Measurements from ENCODE around the gene LY6G6C.

The LY6G6C gene, protein sequence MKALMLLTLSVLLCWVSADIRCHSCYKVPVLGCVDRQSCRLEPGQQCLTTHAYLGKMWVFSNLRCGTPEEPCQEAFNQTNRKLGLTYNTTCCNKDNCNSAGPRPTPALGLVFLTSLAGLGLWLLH

DNA sequence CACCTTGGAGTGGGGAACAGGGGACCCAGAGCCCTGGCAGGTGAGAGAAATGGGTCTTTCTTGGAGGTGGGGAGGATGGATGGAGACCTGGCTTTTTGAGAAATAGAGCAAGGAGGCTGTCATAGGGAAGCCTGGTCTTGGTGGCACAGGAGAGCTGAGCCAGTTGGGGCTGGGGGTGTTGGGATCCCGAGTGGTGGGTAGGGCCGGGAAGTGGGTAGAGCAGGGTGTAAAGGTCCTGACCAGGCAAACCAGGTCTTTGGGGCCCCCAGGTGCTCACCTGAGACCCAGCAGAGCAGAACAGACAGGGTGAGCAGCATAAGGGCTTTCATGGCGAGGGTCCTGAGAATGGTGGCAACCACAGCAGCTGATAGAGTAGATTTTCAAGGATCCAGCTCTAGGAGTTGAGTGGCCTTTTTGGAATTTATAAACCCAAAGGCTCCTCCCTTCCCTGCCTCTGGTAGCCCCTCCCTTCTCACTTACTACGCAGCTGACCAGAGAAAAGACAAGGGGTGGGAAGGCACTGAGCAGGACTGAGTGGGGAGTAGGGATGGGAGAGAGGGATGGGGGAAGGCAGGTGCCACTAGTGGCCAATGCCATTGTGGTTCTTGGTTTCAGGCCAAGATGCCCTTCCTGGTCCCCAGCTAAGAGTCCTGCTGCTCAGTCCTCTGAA, at the start of gene LY6G6C:
Gene LY6G6C (minus strand): TSS at position 396 of the 670 bp plus-strand sequence. CDS start 67 bp downstream, at position 329.
- DNase-seq, result no peak

DNA sequence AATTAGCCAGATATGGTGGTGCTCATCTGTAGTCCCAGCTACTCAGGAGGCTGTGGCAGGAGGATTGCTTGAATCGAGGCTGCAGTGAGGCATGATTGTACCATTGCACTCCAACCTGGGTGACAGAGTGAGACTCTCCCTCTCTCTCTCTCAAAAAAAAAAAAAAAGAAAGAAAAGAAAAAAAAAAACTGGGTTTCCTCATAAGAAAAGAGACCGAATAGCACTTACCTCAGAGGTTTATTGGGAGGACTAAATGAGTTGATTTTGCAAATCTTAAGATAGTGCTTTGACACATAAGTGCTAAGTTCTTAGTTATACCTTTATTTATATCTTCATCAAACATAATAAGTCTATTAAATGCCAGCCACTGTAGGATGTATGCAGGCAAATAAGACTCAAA, 49.3 kb upstream of the LY6G6C start:
- DNase-seq, result no peak

DNA sequence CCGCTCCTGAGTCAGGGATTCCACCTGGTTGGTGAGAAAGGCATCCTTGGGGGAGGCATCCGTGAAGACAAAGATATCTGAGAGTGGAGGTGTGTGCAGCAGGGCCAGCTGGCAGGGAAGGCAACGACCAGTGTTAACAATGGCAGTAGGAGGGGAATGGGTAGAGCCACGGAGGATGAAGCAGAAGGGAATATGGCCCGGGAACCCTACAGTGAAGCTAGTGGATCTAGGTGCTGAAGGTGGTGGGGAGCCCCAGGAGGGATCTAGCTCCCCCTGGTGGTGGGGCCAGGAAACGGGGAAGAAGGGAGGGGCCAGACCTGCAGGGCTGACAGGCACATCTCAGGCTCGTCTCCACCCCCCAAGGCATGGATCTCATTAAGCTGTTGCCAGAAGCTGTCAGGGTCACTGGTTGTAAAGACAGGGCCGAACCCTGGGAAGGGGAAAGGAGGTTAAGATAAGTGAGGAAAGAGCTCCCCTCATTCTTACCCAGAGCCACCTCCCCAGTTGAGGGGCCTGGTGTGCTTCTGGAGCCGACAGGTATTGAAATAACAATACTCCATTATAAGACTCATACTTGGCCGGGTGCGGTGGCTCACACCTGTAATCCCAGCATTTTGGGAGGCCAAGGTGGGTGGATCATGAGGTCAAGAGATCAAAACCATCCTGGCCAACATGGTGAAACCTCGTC, 48.3 kb upstream of the LY6G6C start:
- peak; percentile 37 for DNase-seq

DNA sequence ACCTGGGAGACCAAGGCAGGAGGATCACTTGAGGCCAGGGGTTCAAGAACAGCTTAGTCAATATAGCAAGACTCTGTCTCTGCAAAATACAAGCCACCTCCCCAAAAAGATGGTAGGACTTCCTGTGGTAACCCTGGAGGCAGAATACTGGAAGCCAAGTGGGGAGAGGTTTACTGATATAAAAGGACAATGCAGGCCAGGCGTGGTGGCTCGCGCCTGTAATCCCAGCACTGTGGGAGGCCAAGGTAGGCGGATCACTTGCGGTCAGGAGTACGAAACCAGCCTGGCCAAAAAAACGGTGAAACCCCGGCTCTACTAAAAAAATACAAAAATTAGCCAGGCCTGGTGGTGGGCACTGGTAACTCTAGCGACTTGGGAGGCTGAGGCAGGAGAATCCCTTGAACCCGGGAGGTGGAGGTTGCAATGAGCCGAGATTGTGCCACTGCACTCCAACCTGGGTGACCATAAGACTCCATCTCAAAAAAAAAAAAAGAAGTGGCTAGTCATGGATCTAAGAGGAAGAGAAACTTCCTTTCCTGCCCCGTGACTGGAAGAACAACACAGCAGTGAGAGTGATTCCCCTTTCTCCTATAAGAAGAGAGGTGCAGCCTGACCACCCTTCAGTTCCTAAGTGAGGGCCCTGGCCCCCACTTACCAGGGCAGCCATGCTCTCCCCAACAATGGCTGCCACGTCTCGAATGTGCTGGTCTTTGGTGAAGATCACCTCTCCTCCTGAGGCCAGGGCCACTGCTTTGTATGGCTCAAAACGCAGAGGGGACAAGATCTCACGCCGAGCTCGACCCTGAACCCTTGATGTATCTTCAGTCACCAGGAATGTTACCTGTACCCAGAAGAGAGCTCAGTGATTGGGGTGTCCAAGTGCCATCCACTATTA, 47.1 kb upstream of the LY6G6C start:
- DNase-seq, result no peak

DNA sequence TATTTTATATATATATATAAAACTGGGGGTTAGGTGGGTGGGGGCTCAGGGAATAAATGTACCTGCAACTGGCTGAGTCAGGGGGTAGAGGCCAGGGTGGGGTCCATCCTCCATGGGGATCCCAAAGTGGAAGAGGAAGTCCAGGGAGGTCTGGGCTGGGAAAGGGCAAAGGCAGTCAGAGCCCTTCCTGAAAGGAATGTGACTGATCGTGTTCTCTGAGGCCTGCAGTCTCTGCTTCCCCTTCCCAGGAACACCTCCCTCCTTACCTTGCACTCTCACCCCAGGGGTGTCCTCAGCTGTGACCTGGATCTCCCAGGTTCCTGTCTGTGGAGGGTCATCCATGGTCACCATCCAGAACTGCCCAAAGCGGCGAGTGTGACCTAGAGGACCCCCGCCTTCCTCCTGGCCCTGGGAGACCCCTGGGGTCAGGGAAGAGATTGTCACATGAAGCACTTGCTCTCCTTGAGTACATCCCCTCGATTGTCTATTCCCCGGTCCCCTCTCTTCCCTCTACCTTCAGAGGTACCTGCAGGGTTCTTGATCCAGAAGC, 45.6 kb upstream of the LY6G6C start:
- DNase-seq, result no peak

DNA sequence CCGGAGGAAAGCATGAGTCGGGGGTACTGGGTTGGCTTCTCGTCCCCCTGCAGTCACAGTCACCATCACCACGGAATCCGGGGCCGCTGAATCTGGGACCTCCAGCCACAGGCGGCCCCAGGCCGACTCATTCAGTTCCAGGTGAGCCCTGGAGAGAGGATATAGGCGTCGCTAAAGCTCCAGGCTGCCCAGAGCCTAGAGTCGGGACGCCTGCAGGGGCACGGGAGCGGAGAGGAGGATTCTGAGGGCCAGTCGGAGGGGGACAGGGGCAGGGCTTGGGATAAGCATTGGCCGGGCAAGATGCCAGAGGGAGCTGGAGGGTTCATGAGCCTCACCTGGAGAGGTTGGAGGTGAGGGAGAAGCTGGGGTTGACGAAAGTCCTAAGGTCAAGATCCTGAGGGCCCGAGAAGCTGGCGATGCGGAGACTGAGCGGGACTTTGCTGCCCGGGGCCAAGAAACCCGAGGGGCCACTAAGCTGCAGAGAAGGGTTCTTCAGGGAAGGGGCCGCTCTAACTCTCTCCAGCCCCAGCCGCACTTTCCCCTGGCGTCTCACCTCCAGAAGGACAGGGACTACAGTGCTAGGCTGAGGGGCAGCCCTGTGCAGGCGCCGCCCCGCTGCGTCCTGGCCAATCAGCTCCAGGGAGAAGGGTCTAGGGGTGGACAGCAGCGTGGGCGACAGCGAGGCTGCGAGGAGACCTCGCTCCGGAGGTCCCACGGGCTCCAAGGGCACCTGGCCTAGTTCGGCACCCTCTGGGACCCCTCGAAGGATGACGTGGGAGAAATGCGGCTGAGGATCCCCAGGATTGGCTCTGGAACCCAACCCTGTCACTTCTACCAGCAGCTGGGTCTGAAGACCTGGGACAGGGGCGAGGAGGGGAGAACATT, 44.6 kb upstream of the LY6G6C start:
- DNase-seq, result peak; percentile 65

DNA sequence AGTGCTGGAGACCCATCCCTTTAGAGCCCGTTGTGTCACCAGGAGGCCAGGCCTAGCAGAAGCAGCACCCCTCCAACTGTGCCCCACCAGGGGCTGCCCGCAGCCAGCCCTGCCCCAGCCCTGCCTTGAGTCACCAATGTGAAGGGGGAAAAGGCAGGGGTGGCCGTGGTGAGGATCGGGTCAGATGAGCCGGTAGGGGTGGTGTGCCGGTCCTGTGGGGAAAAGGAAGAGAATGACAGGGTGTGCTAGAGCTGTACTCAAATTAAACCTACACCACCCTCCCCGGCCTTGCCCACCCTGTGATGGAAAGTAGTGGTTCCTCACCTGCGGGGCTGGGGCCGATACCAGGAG, 44.0 kb upstream of the LY6G6C start:
- no peak for DNase-seq

DNA sequence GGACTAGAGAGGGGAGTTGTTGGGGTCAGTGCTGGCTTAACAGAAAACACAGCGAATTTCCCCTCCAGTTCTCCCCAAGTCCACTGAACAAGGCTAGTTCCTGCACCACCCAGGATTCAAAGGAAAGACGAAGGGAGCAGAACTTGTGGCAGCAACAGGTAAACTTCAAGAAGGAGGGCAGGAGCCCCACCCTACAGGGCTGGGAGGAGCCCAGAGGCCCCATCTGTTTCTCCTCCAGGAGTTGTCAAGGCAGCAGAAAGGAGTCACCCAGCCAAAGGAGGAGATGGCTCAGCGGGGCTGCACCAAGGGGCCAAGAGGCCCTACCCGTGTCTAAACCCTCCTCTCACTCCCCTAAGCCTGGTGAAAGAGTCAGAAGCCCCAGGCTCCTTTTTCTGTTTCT, 42.7 kb upstream of the LY6G6C start:
- peak; percentile 16 for DNase-seq

DNA sequence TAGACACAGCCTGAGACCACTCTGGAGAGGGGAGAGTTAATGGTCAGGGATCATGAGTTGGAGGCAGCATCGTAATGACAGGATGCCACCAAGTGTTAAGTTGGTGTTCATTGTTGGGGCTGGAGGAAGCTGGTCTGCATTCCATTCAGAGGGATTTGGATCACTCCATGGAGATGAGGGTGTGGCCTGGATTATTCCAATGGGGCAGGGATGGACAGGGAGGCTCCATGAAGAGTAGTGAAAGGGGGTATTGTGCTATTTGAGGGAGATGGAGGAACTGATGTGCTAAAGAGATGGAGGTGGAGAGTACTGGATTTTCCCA, 42.0 kb upstream of the LY6G6C start:
- DNase-seq, result peak; percentile 93

DNA sequence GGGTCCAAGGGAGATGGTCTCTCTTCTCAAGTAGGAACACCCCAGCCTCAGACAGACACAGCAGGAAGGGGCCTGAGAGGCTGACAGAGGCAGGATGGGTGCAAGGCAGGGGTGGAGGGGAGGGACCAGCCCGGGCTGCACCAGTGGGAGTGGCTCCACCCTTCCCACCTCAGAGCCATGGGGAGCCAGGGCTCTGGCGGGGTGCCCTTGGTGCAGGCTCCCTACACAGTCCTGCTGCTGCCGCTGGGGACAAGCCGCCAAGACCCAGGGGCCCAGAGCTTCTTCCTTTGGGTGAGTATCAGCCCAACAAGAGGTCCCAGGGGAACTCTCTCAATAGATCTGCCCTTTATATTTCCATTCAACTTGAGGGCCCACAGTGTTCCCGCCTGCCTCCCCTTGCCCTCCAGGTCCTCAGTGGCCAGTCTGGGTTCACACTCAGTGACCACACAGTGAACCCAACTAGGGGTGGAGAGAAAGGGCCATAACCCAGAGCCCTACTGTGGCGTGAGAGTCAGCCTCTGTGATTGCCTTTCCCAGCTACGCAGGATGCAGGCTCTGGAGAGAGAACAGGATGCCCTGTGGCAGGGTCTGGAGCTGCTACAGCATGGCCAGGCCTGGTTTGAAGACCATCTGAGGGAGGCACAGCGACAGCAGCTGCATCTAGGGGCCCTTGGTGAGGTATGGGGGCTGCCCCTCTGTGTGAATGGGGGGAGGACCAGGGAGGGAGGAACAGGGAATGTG, 41.5 kb upstream of the LY6G6C start:
- DNase-seq, result no peak

DNA sequence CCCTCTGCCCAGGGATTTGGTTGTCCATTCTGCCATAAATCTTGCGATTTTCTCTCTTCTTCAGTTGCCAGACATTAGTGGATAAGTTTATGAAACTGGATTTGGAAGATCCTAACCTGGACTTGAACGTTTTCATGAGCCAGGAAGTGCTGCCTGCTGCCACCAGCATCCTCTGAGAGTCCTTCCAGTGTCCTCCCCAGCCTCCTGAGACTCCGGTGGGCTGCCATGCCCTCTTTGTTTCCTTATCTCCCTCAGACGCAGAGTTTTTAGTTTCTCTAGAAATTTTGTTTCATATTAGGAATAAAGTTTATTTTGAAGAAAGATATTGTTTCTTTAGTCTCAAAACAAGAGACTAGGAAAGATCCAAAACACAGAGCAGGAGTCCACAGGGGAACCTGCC, 40.8 kb upstream of the LY6G6C start, which contains the start of gene SAPCD1:
Gene SAPCD1 (plus strand): TSS at position 301 of the 400 bp plus-strand sequence. CDS start 399 bp downstream, outside the sequence.
- DNase-seq, result no peak

DNA sequence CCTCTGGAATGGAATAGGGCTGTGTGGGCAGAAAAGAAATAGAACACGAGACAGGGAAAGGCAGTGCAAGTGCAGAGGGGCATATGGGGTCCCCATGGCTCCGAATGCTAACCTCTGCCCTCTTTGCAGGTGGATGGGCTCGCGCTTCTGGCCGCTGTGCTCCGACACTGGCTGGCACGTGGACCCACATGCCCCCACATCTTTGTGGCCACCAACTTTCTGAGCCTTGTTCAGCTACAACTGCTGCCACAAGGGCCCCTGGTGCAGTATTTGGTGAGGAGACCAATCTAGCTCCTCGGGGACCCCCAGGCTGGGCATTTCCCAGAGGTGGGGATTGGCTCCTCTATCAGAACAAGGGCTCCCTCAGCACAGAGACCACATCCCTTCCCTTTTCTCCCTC, 39.8 kb upstream of the LY6G6C start:
- no peak for DNase-seq

DNA sequence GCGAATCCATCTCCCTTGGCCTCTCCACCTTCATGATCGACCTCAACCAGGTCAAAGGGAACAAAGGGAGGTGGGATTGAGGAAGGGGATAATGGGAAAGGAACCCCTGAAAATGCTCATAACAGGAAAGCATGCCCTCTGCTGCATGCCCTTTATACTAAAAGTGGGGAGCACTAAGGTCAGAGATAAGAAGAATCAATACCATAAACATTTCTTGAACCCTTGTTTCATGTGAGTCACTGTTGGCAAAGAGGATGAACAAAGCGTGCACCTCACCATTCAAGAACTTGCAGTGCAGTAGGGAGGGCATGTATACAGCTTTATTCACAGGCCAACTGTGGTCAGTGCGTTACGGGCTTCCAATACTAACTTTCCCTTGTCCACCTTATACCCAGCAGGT, 39.2 kb upstream of the LY6G6C start:
- DNase-seq, result no peak

DNA sequence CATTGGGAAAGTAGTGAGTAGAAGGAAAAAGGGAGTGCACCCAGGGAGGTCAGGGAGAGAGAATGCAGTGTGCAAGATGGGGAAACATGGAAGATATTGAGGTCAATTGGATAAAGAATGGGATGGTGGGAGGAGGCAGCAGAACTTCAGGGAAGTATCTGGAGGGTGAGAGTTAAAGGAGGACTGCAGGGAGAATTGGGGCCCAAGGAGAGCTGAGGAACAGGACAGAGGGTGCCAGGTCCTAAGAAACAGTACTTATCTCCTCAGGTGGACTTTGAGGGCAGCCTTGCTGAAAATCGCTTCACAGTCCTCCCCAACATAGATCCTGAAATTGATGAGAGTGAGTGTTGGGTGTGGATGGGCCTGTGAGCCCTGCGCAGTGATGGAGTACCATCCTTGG, 36.7 kb upstream of the LY6G6C start:
- no peak for DNase-seq

DNA sequence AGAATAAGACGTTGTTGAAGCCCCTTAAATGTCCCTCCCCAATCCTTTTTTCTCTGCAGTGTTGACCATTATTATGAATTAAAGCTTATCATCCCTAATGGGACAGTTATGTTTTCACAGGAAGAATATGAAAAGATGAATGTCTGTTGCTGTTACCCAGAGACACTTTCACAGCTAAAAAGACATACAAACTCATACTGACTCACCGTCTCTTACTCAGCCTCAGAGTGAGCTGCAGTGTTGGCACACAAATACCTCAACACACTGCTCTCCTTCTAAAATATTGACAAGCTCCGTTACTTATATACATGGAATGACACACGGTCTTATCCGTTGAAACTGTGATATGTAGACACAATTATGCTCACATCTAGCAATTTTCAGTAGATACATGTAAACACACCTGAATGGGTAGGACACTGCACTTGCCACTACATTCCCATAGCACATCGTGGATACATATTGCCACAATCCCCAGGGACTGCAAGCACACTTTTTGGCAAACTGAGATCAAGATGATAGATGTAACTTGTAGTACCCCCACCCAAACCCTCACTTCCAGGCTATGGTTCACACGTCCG, 31.3 kb upstream of the LY6G6C start:
- DNase-seq, result no peak

DNA sequence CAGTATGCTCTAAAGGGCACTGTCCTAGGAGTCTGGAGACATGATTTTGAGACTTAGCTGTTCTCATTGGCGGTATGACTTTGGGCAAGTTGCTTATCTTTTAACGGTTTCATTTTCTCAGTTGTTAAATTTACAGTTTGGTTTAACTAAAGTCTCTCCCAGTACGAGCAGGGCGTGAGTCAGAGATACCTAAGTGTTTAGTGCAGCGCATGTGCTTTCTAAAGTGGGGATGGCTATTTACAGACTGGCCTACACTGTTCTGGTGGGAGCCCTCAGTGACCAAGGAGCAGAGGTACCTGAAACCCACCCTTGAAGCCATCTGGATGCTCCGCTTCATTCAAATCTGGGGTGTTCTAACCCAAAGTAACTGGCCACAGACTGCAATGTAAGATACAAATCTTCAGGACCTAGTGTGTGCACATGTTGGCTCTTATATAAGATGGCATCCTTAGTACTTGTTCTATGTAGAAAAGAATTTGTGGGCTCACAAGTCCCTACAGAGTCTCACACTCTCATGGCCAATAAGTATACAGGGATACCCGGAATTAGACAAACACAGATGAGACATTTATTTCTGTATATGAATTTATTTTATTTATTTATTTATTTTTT, 29.0 kb upstream of the LY6G6C start:
- DNase-seq, result no peak

DNA sequence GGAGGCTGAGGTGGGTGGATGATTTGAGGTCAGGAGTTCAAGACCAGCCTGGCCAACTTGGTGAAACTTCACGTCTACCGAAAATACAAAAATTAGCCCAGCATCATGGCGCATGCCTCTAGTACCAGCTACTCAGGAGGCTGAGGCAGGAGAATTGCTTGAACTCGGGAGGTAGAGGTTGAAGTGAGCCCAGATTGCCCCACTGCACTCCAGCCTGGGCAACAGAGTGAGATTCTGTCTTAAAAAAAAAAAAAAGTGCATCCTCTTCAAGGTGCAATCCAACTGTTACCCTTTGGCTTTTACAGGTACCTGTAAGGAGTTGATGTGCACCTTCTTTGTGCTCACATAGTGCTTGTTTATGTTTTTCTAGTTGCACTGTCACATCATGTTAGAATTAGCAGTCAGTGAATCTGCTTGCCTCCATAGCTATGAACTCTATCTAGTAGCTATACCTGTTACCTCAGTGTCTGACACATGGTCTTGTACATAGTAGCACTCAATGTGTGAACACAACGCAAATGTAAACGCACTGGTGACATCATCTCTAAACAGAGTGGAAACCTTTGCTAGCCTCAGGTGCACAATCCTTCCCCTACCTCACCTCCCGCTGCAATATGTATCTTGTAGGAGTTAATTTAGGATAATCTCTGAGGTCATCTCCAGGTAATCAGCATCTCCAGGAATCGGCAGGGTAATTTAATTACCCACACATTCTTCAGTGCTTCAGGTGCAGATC, 27.9 kb upstream of the LY6G6C start:
- DNase-seq, result no peak

DNA sequence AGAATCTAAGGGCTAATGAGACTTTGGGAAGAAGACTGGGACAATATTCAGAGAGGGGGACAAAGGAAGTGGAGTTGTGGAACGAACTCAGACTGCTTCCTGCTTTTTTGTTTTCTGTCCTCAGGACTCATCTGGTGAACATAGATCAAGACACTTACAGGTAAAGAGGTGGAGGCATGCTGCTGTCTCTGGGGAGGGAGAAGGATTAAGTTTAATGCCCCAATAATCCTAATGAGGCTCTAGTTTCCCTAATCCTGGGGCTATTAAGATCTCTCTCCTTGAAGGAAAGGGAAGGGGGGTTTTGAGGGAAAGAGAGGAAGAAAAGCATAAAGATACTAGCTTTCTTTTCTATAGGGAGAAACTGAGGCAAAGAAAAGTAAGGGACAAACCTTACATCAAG, 22.9 kb upstream of the LY6G6C start:
- DNase-seq, result no peak

DNA sequence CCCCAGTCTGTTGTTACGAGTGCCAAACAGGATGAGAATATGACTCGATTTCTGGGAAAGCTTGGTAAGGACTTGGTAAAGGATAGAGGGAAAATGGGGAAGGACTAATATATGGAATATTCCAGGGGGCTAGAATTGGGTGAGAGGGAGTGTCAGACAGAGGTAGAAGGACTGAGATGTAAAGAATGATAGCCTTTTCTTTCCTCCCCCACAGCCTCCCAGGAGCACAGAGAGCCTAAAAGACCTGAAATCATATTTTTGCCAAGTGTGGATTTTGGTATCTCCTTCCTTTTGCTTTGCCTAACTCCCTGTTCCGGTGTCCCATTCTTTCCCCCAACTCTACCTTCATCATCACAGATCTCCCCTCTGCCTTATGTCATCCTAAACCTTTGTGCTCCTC, 21.3 kb upstream of the LY6G6C start:
- DNase-seq, result no peak

DNA sequence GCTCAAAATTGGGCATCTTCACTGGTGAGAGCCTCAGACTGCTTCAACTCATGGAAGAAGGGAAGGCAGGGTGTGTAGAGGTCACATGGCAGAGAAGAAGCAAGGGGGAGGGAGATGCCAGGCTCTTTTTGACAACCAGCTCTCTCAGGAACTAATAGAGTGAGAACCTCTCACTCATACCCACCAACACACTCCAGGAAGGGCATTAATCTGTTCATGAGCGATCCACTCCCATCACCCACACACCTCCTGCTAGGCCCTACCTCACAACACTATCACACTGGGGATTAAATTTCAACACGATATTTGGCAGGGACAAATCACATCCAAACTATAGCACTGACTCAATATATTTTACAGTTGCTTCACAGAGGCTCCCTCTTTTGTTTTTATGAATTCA, 20.3 kb upstream of the LY6G6C start:
- no peak for DNase-seq

Measured in eye (tissue), 1 donor.